Caki2 (cell line): ENCODE data around the gene NPB. TPM values are rescaled to one million over a fixed set of nuclear protein-coding genes. Genes with fewer than 3 reads are reported as not detected.

Experiments used
- DNase-seq: peaks from one replicate; pipeline ENCODE4 v3.0.0-alpha.2; 2015; ENCODE audit warnings: low read depth
- in situ Hi-C: cut with HindIII; loops from 2 replicates; pipeline ENCODE4 v1.10.0; 2016; ENCODE audit warnings: low sequenced_read_pairs, low pct_unique_long_range_greater_than_20kb, mixed read lengths
- total RNA-seq: library from RNA; depleted of rRNA; stranded (reverse); fragments of >200 nt; shearing (Covaris generic); gene quantifications from 2 replicates; pipeline ENCODE4 v1.2.3, GENCODE V29; 2014; ENCODE audit warnings: low replicate concordance

NPB gene
- total RNA-seq, 1 experiment from 2014 or later = 0.07 TPM

GRCh38 chr17:81890447-81891302 lies 11.4 kb upstream of the NPB start:
- in situ Hi-C loops = no loop called here
- no peak for DNase-seq

GRCh38 chr17:81891303-81891552 lies 10.8 kb upstream of the NPB start:
- DNase-seq = no peak
- in situ Hi-C loops = no loop called here

GRCh38 chr17:81895400-81895799 lies 6.6 kb upstream of the NPB start:
- no peak for DNase-seq
- in situ Hi-C loops = no loop called here

GRCh38 chr17:81898029-81898866 lies 3.8 kb upstream of the NPB start:
- in situ Hi-C loops = no loop called here
- DNase-seq = peak; percentile 80

- in situ Hi-C loops = no loop called here
- DNase-seq = no peak
Measured at GRCh38 chr17:81898885-81899284, 3.2 kb upstream of the NPB start.

GRCh38 chr17:81899514-81900166 lies 2.4 kb upstream of the NPB start:
- DNase-seq = no peak
- in situ Hi-C loops = no loop called here

GRCh38 chr17:81900181-81900820 lies 1.7 kb upstream of the NPB start:
- DNase-seq = no peak
- in situ Hi-C loops = no loop called here

- DNase-seq = no peak
- in situ Hi-C loops = no loop called here
Measured at GRCh38 chr17:81901167-81902022, 643 bp upstream of the NPB start.

- in situ Hi-C loops = no loop called here
- no peak for DNase-seq
Measured at GRCh38 chr17:81902653-81903414, 796 bp downstream of the NPB start.

- in situ Hi-C loops = no loop called here
- no peak for DNase-seq
Measured at GRCh38 chr17:81903415-81903831, 1.4 kb downstream of the NPB start.

GRCh38 chr17:81903896-81904599 lies 2.0 kb downstream of the NPB start:
- DNase-seq = no peak
- in situ Hi-C loops = no loop called here

GRCh38 chr17:81904600-81905423 lies 2.8 kb downstream of the NPB start:
- in situ Hi-C loops = no loop called here
- no peak for DNase-seq

GRCh38 chr17:81905424-81905875 lies 3.4 kb downstream of the NPB start:
- in situ Hi-C loops = no loop called here

GRCh38 chr17:81905993-81906392 lies 4.0 kb downstream of the NPB start:
- in situ Hi-C loops = no loop called here
- DNase-seq = no peak

More at GRCh38 chr17:81905424-81905875, 3.4 kb downstream of the NPB start:
- DNase-seq = no peak

- in situ Hi-C loops = no loop called here
- DNase-seq = peak; percentile 20
Measured at GRCh38 chr17:81906476-81907218, 4.6 kb downstream of the NPB start.
